Measurements from ENCODE around the gene SUSD3.

The SUSD3 gene

DNA sequence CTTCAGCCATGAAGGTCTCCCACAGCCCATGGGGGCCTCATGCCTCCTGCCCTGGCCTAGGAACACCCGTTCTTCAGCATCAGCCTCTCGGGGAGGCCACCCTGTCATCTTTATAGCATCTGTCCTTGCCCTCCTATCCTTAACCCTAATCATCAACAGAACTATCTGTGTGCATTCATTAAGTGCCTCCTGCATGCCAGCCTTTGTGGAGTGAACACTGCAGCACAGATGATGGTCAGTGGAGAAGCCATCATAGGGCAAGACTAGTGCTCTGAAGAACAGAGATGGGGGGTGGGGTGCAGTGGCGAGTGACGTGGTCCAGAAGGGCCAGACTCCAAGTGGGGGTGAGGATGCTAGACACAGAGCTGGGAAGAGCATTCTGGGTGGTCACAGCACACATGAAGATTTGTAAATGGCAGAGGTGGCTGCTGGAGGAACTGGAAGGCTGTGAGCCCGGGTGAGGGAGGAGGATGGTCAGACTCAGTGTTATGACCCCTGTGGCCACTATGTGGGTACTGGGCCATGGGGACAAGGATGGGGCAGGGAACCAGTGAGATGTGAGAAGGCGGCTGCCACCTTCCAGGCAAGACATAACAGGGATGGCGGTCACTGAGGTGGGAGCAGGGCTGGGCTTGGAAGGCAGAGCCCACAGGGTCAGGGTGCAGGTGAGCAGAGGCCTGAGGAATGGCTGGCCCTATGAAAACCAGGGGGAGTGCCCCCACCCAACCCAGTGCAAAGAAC is 33.9 kb downstream of the SUSD3 start:
- Histone ChIP-seq H3K4me1 (peaks cover 9% of the 10 kb centered on the region), H2AFZ (no peak overlapping the region), H3K36me3 (ENCODE audit: control insufficient read depth, insufficient read depth, low read length) (no peaks in the 10 kb centered on the region), H3K27me3 (ENCODE audit: control insufficient read depth, insufficient read depth, low read length) (no peaks in the 10 kb centered on the region), H3K4me3 (ENCODE audit: low read depth, low read length) (no peak overlapping the region), H3K9ac (no peak overlapping the region), H3K4me2 (ENCODE audit: low read length) (no peak overlapping the region), H3K27ac (peak overlapping the region; percentile 53), H3K9me3 (ENCODE audit: control insufficient read depth, low read length) (no peaks in the 10 kb centered on the region), H3K79me2 (peaks cover 2% of the 10 kb centered on the region)
- TF ChIP-seq, protein P1, sequence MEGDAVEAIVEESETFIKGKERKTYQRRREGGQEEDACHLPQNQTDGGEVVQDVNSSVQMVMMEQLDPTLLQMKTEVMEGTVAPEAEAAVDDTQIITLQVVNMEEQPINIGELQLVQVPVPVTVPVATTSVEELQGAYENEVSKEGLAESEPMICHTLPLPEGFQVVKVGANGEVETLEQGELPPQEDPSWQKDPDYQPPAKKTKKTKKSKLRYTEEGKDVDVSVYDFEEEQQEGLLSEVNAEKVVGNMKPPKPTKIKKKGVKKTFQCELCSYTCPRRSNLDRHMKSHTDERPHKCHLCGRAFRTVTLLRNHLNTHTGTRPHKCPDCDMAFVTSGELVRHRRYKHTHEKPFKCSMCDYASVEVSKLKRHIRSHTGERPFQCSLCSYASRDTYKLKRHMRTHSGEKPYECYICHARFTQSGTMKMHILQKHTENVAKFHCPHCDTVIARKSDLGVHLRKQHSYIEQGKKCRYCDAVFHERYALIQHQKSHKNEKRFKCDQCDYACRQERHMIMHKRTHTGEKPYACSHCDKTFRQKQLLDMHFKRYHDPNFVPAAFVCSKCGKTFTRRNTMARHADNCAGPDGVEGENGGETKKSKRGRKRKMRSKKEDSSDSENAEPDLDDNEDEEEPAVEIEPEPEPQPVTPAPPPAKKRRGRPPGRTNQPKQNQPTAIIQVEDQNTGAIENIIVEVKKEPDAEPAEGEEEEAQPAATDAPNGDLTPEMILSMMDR (IDR thresholded peaks at IDR 0.05) = no peak

- H3K4me3 ChIP-seq (ENCODE audit: low read depth, low read length) = no peak overlapping the region
- H3K79me2 ChIP-seq = peaks cover 2% of the 10 kb centered on the region
- peak overlapping the region; percentile 69 for H2AFZ ChIP-seq
- no peaks in the 10 kb centered on the region for H3K27me3 ChIP-seq (ENCODE audit: control insufficient read depth, insufficient read depth, low read length)
- peak overlapping the region; percentile 40 for H3K4me2 ChIP-seq (ENCODE audit: low read length)
- H3K36me3 ChIP-seq (ENCODE audit: control insufficient read depth, insufficient read depth, low read length) = no peaks in the 10 kb centered on the region
- TF ChIP-seq, protein P1 (IDR thresholded peaks at IDR 0.05) = no peak
- peaks cover 9% of the 10 kb centered on the region for H3K4me1 ChIP-seq
- peak overlapping the region; percentile 53 for H3K27ac ChIP-seq
- no peaks in the 10 kb centered on the region for H3K9me3 ChIP-seq (ENCODE audit: control insufficient read depth, low read length)
- no peak overlapping the region for H3K9ac ChIP-seq
These were observed 34.8 kb downstream of the SUSD3 start for GRCh38 chr9:93093127-93093876.

DNA sequence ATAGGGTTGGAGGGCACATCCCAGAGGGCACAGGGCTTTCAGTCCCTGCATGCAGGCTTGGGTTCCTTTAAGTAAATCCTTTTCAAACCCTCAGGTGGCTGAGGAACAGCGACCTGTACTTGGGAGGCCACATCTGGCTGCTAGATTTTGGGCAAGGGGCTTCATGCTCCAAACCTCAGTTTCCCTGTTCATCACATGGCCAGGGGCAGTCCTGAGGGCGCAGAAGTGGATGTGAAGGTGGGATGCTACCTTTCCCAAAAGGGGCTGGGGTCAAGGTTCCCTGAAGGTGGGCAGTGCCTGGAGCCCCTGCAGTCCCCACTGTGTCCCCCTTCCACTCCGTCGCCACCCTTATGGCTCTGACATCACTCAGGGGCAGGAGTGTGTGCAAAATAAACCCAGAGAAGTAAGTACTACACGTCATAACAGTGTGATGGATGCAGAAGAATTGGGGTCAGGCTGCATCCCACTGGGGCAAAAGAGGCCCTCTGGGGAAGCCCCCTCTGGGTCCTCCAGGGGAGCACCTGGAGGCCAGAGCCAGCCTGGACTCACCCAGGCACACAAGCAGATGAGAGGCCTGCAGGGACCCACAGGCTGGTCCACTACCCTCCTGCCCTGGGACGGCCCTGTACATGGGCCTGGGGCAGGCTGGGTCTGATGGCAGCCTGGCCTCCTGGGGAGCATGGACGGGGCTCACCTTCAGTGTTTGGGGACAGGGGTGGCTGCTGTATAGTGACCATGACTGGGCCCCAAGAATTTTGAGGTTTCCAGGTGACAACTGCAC is 35.6 kb downstream of the SUSD3 start:
- Histone ChIP-seq H3K27ac (peak overlapping the region; percentile 84), H3K36me3 (ENCODE audit: control insufficient read depth, insufficient read depth, low read length) (no peaks in the 10 kb centered on the region), H3K9me3 (ENCODE audit: control insufficient read depth, low read length) (no peaks in the 10 kb centered on the region), H3K4me1 (peaks cover 9% of the 10 kb centered on the region), H3K79me2 (peaks cover 2% of the 10 kb centered on the region), H3K27me3 (ENCODE audit: control insufficient read depth, insufficient read depth, low read length) (no peaks in the 10 kb centered on the region), H2AFZ (peak overlapping the region; percentile 69), H3K4me2 (ENCODE audit: low read length) (no peak overlapping the region), H3K9ac (no peak overlapping the region), H3K4me3 (ENCODE audit: low read depth, low read length) (no peak overlapping the region)
- TF ChIP-seq, protein P1 (IDR thresholded peaks at IDR 0.05) = no peak

DNA sequence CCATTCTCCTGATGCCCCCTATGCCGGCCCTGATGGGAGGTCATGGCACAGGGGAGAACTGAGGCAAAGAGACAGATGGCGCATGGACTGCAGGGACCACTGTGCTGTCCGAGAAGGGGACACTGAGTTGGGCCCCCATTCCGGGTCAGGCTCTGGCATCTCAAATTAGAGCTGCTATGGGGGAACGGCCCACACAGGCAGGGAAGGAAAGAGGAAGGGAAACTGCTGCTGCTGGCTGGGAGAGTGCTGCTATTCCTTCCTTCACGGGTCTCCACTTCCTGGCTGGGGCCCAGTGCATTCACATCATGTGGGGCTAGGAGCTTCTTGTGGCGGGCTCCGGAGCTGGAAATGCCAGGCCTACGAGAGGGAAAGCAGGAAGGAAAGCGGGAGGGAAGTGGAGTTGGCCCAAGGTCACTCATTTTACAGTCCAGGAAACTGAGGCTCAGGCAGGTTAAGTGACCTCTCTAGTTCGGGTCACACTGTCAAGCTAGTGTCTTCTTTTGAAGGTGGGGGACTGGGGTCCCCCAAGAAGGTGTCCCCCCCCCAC is 36.2 kb downstream of the SUSD3 start:
- Histone ChIP-seq H3K9me3 (ENCODE audit: control insufficient read depth, low read length) (no peaks in the 10 kb centered on the region), H3K4me1 (peaks cover 9% of the 10 kb centered on the region), H3K9ac (no peak overlapping the region), H3K4me2 (ENCODE audit: low read length) (peak overlapping the region; percentile 76), H3K4me3 (ENCODE audit: low read depth, low read length) (peak overlapping the region; percentile 50), H2AFZ (peak overlapping the region; percentile 74), H3K79me2 (peaks cover 5% of the 10 kb centered on the region), H3K27me3 (ENCODE audit: control insufficient read depth, insufficient read depth, low read length) (no peaks in the 10 kb centered on the region), H3K27ac (peak overlapping the region; percentile 84), H3K36me3 (ENCODE audit: control insufficient read depth, insufficient read depth, low read length) (no peaks in the 10 kb centered on the region)
- TF ChIP-seq, protein P1 (IDR thresholded peaks at IDR 0.05) = no peak
